VCaP (cell line): Measurements from ENCODE around the gene ELAPOR2.

Experiments
- H3K27ac ChIP-seq: fragments of 450-650 bp; 2 replicates; pipeline ENCODE4 v1.5.1; 2017
- TF ChIP-seq, protein P1 (sequence below): fragments of 450-650 bp; conservative IDR thresholded peaks from 2 replicates; pipeline ENCODE4 v1.5.1; 2017; ENCODE audit warnings: mild to moderate bottlenecking, moderate library complexity

The ELAPOR2 gene

GRCh38 chr7:87016606-87017005 lies 42.8 kb downstream of the ELAPOR2 start:
- no peak overlapping the region for H3K27ac ChIP-seq
- TF ChIP-seq, protein P1, sequence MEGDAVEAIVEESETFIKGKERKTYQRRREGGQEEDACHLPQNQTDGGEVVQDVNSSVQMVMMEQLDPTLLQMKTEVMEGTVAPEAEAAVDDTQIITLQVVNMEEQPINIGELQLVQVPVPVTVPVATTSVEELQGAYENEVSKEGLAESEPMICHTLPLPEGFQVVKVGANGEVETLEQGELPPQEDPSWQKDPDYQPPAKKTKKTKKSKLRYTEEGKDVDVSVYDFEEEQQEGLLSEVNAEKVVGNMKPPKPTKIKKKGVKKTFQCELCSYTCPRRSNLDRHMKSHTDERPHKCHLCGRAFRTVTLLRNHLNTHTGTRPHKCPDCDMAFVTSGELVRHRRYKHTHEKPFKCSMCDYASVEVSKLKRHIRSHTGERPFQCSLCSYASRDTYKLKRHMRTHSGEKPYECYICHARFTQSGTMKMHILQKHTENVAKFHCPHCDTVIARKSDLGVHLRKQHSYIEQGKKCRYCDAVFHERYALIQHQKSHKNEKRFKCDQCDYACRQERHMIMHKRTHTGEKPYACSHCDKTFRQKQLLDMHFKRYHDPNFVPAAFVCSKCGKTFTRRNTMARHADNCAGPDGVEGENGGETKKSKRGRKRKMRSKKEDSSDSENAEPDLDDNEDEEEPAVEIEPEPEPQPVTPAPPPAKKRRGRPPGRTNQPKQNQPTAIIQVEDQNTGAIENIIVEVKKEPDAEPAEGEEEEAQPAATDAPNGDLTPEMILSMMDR, result no peak

- TF ChIP-seq, protein P1, result no peak; the same call in 1 of the 2 replicates
- no peak overlapping the region for H3K27ac ChIP-seq
Observed at GRCh38 chr7:87013840-87014190, 45.6 kb downstream of the ELAPOR2 start.

DNA sequence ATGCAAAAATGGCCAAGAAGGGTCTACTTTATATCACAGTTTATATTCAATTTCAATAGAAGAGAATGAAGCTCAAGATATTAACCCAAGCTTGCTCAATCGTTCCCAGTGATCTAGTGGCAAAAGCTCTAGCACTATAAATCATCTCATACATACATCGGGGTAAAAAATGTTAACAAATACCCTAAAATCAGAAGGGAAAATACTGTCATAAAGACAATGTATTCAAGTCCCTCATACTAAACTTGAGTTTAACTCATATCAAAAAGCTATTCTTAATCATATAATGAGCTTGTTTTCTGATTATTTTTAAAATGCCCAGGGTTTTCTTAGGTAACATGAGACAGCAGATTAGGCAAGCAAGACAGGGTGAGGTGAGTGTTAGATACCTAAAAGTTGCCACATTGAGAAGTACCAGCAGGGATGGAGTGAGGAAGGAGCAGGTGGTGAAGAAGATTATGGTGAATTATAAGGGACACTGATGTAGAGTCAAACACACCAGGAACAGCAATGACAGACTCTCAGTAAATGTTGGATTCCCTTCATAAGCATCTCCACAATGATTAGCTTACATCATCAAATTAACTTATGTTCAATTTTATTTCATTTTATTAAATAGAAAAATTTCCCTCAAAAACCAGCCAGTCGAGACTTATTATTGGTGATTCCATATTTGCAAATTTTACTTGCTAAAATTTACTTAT lies 46.2 kb downstream of the ELAPOR2 start:
- H3K27ac ChIP-seq, result no peak overlapping the region
- TF ChIP-seq, protein P1, result no peak
